Type B pancreatic cell (in vitro differentiated cells): ENCODE results near the gene KRTAP4-16. TPM values are rescaled to one million over a fixed set of nuclear protein-coding genes. Genes with fewer than 3 reads are reported as not detected.
"Not testable (repeated sequence)": the region's sequence is repeated elsewhere in the genome, so short reads cannot be mapped to it uniquely, and the experiment has no call there.

ENCODE experiments used
- DNase-seq: peaks from one replicate; pipeline ENCODE4 v3.0.0; 2021; ENCODE audit warnings: mixed read lengths; ENCODE audit not compliant: unreplicated experiment; ENCODE audit errors: extremely low spot score
- H3K27ac Mint-ChIP-seq: 2 replicates; pipeline ENCODE4 v1.8.0; 2021; ENCODE audit warnings: mild to moderate bottlenecking, mixed read lengths
- H3K27me3 Mint-ChIP-seq: 2 replicates; pipeline ENCODE4 v1.8.0; 2021; ENCODE audit warnings: mixed read lengths
- H3K36me3 Mint-ChIP-seq: 2 replicates; pipeline ENCODE4 v1.8.0; 2021; ENCODE audit warnings: mixed read lengths
- H3K4me1 Mint-ChIP-seq: one replicate; pipeline ENCODE4 v1.8.0; 2021; ENCODE audit warnings: mixed read lengths; ENCODE audit not compliant: unreplicated experiment
- H3K4me3 Mint-ChIP-seq: 2 replicates; pipeline ENCODE4 v1.8.0; 2021; ENCODE audit warnings: mild to moderate bottlenecking, mixed read lengths
- H3K9me3 Mint-ChIP-seq: 2 replicates; pipeline ENCODE4 v1.8.0; 2021; ENCODE audit warnings: mixed read lengths
- CTCF ChIP-seq: fragments of 200-600 bp; sonication (generic); conservative IDR thresholded peaks from 2 replicates; pipeline ENCODE4 v1.5.0; 2021; ENCODE audit warnings: antibody characterized with exemption, mild to moderate bottlenecking
- total RNA-seq: library from RNA; stranded (reverse); gene quantifications from 2 replicates; pipeline ENCODE4 v1.2.1, GENCODE V29; 2021; ENCODE audit warnings: low replicate concordance

KRTAP4-16 gene
- total RNA-seq, 1 donor from 2014 or later: not detected

GRCh38 chr17:41071606-41072360 is 30.2 kb downstream of the KRTAP4-16 start:
- Mint-ChIP-seq H3K27ac (no peak overlapping the region), H3K9me3 (no peaks in the 10 kb centered on the region), H3K36me3 (no peaks in the 10 kb centered on the region), H3K4me3 (no peak overlapping the region), H3K27me3 (peaks cover 4% of the 10 kb centered on the region), H3K4me1 (peaks cover 9% of the 10 kb centered on the region)
- no peak for DNase-seq
- no peak for TF ChIP-seq CTCF

- Mint-ChIP-seq H3K27me3 (no peaks in the 10 kb centered on the region), H3K4me1 (peaks cover 9% of the 10 kb centered on the region), H3K27ac (no peak overlapping the region), H3K36me3 (no peaks in the 10 kb centered on the region), H3K4me3 (no peak overlapping the region), H3K9me3 (no peaks in the 10 kb centered on the region)
- DNase-seq: no peak
- TF ChIP-seq CTCF: no peak
Observed at GRCh38 chr17:41069031-41069430, 33.0 kb downstream of the KRTAP4-16 start.

GRCh38 chr17:41067281-41067680 is 34.7 kb downstream of the KRTAP4-16 start:
- no peak for DNase-seq
- no peak for TF ChIP-seq CTCF
- Mint-ChIP-seq H3K27me3 (no peaks in the 10 kb centered on the region), H3K27ac (peak overlapping the region; percentile 14), H3K4me3 (no peak overlapping the region), H3K36me3 (no peaks in the 10 kb centered on the region), H3K9me3 (no peaks in the 10 kb centered on the region), H3K4me1 (peaks cover 9% of the 10 kb centered on the region)

GRCh38 chr17:41065829-41066624 is 36.0 kb downstream of the KRTAP4-16 start, which contains the start of gene KRTAP2-4:
TSS of gene KRTAP2-4 (minus strand) at chr17:41065879. CDS start at chr17:41065845, 34 bp downstream.
- Mint-ChIP-seq H3K27ac (no peak within 1 kb of the TSS), H3K4me3 (no peak within 1 kb of the TSS), H3K27me3 (no peaks in the 10 kb centered on the region), H3K36me3 (no peaks in the 10 kb centered on the region), H3K9me3 (no peaks in the 10 kb centered on the region), H3K4me1 (peaks cover 16% of the 10 kb centered on the region)
- DNase-seq: no peak
- no peak for TF ChIP-seq CTCF

- H3K36me3 Mint-ChIP-seq, H3K27me3 Mint-ChIP-seq, H3K4me3 Mint-ChIP-seq, DNase-seq, H3K27ac Mint-ChIP-seq, H3K9me3 Mint-ChIP-seq: not testable (repeated sequence)
- peaks cover 21% of the 10 kb centered on the region for H3K4me1 Mint-ChIP-seq
Observed at GRCh38 chr17:41065016-41065689, 36.9 kb downstream of the KRTAP4-16 start.
